ENCODE results near the gene PPM1F.
"Not testable (repeated sequence)": the region's sequence is repeated elsewhere in the genome, so short reads cannot be mapped to it uniquely, and the experiment has no call there.

Gene PPM1F

DNA sequence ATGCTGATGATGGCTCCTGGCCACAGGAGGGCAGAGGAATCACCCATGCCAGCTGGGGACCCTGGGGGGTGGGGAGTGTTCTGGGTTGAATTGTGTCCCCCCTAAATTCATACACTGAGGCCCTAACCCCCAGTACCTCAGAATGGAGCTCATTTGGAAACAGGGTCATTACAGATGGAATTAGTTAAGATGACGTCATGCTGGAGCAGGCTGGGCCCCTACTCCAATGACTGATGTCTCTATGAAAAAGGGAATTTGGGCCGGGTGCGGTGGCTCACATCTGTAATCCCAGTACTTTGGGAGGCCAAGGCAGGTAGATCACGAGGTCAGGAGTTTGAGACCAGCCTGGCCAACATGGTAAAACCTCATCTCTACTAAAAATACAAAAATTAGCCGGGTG lies 12.7 kb downstream of the PPM1F start:
- DNase-seq, result not testable (repeated sequence)

DNA sequence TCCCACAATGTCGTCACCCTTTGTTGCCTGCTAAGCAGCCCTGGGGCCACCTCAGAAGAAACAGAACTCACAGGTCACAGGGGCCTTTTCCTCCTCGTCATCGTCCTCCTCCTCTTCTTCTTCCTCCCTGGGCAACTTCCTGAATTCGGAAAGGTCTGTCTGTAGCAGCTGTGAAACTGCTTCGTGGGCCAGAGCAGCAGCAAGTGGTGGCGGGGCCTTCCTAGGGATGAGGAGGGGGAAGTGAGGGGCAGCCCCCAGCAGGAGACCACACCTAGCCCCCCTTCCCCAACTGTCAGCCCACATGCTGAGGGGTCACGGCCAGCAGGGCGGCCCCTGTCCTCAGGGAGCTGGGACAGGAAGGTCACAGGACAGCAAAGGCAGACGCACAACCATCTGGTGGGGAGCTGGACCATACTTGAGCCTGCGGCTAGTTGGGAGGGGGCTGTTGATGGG lies 13.2 kb downstream of the PPM1F start:
- peak; percentile 29 for DNase-seq

DNA sequence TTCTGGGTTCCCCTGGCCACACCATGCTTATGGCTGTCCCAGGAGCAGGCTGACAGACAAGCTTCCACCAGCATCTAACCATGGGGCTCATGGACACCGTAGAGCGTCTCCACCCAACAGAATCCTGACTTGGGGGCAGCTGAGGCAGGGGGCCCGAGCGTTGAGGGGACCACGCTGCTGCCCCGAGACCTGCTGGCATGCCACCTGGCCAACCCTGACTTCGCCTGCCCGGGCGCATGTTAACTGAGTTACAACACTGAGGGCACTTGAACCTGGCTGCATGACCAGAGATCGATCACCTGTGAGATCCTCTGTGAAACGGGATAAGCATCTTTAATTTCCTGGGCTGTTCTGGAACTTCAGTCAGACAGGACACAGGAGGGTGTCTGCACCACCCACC lies 13.7 kb downstream of the PPM1F start:
- no peak for DNase-seq

DNA sequence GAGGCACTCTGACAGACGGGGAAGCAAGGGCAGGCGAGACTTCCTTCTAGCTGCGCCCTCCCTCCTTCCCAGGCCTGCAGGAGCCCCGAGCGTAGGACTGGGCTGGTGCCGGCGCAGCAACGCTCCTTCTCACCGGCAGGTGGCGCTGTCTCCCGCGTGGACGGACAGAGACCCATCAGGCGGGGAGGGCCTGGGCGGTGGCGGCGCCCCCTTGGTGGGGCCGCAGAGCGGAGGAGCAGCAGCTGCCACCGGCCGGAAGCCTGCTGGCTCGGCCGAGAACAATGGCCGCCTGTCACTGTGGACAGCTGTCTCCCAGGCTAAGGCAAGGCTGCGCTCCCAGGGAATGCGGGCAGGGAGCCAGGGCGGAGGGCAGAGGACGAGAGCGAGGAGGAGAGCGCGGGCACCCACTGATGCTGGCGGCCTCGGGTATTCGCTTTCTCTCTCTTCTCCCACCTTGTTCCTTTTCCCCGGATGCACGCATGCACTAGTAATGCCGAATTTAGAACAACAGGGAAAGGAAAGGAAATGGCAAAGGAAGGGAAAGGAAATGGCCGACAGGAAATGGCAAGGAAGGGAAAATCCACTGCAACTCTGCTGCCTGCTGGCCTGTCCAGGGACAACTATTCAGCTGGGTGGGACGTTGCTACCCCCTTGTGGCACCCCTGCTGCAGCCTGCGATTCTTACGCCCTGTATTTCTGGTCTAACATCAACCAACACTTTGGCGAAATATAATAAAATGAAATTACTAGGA lies 14.4 kb downstream of the PPM1F start:
- DNase-seq, result peak; percentile 92

DNA sequence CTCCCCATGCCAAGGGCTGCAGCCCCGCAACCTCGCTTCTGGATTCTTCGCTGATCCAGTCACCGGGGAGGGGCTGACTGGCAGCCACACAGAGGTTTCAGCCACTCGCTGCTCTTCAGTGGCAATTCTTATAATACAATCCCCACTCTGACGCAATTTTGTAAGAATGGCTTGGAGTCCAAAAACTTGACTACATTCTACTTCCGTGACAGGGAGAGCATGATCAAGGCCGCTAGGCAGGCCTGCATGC lies 14.9 kb downstream of the PPM1F start:
- DNase-seq, result no peak

DNA sequence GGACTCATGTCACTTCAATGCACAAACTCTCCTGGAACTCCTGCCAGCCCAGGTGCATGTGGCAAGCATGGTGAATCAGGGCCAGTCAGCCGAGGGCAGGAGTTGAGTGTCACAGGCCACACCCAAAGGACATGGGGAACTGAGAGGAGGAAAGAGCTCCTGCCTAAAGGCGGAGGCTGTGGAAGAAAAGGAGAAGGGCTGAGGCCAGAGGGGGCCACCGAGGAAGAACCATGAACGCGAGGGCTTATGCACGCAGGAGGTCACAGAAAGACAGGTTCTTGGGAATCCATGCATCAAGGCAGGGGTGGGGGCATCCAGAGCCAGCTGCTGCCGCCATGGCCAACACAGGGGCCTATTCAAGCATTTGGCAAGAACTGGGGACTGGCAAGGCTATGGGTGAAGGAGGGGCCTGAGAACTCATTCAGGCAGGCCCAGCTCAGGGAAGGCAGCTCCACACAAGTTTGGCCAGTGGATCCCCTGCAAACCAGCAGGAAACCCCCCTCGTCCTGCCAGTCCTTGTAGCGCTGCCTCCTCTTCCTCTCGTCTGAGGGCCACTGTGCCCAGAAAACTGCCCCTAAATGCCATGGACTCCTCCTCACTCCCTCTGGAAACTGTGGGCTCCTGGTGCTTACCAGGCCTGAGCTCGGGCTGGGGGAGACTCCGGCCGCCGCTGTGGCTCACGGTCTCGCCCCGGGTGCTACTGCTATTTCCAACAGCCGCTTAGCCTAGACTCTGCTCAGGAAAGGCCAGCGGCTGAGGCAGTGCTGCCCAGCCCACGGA lies 15.4 kb downstream of the PPM1F start:
- peak; percentile 30 for DNase-seq

DNA sequence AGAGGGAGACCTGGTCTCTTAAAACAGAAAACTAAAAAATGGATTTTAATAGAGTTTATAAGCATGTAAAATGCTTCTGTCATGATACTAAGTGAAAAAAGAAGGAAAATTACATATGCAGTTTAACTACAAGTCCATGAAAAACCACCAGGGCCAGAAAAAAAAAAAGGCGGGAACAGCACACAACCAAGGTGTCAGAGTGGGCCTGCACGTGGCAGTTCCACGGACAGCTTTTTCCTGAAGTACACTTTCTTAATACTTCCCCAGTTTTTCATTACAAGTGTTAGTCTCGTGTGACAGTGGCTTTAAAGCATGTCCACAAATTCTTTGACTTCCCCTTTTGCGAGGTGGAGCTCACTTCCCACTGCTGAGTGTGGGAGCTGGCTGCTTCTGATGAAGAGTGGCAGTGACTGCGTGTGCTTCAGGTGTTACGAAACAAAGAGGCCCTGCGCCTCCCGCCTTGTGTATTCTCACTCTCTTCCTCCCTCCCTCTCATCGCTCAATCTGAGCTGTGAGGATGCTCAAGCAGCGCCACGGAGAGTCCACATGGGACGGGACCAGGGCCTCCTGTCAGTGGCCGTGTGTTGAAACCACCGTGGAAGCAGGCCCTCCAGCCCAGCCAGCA lies 16.4 kb downstream of the PPM1F start:
- peak; percentile 34 for DNase-seq

DNA sequence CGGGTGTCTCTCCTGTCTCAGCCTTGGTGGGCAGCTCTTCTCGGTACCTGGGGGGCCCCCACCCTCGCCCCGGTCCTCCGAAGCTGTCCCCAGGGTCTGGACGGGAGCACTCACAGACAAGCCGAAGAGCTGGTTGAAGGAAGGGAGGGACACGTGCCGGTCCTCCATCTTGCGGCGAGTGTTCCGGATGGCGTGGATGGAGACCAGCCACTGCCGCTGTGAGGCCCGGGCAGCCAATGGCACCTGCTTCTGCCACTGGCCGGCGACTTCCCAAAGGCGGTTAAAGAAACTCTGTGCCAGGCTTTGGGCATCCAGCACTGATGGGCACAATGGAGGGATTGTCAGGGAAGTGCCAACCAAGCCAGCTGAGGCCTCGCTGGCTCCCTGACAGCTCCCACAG lies 18.7 kb downstream of the PPM1F start:
- no peak for DNase-seq

DNA sequence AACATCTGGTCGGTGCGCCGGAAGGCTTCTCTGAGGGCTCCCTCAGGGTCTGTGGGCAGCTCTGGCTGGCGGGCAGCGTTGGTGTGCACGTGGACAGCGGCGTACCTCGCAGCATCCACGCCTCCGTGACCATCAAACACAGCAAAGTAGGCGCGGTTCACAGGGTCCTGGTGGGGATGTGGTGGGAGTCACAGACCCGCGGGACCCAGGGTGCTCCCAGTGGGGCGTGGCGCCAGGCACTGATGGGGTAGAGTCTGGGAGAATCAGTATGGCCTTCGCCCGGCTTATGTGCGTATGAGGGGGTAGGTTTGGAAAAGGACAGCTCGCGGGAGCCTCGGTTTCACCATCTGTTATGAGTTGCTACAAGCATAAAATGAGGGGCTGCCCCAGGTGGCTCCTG lies 19.2 kb downstream of the PPM1F start:
- no peak for DNase-seq

DNA sequence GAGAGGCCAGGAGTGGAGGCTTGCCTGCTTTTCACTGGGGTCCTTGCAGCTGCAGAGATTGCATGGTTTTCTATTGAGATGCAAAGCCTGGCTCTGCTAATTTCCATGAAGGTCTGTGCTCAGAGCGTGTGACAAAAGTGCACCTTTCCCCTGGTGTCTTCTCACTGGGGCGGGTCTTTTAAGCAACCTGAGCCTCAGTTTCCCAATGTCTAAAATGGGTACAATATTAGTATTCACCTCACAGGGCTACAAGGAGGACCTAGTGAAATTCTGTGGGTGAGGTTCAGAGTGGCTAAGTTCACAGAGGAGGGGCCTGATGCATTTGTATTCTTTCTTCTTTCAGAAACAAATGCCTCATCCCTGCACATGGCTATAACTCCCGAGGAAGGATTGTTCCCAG lies 20.3 kb downstream of the PPM1F start:
- DNase-seq, result no peak

DNA sequence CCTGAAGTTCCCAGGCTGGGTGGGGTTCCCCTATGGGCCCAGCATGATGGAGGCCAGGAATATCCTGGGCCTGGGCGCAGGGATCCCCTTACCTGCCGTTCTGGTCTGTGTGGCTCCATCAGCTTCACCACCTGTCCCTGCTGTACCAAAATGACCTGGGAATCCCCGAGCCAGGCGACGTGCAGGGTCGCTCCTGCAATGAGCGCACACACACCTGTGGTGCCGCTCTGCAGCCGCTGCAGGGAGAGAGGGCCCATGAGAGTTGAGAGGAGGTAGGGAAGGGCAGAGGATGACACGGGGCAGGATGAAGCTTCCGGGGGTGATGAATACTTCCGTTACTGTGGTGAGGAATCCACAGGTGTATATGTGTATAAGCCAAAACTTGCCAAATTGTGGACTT lies 21.6 kb downstream of the PPM1F start:
- no peak for DNase-seq

DNA sequence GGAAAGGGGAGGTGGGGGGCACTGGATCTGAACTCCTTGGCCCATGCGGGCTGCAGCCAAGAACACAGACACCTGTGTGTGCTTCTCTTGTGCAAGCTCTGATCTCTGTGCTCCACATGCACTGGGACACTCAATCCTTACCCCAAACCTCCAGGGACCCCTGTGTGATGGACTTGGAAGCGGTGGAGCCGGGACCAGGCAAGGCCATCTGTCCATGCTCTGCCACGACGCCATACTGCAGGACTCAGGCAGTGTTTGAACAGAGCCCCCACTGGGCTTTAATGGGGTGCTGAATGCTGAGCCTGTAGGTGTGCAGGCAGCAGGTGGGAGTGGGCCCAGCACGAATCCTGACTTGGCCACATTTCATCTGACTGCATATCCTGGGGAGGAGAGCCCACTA lies 23.4 kb downstream of the PPM1F start:
- DNase-seq, result no peak

DNA sequence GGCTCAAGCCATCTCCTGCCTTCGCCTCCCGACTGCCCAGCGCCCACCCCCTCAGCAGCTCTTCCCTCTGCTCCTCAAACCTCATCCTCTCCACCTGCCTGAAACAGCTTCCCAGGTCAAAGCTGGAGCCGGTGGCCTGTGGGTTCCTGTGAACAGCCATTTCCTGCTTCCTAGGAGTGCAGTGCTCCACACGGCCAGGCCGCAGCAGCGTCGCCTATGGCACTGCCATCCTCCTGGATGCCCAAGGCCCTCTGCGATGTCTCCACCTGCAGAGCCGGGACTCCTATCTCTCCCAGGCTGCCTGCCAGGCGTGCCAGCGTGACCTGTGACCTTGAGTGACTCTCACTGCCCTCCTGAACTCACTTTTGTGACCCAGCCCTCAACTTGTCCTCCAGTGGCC lies 24.6 kb downstream of the PPM1F start:
- no peak for DNase-seq

DNA sequence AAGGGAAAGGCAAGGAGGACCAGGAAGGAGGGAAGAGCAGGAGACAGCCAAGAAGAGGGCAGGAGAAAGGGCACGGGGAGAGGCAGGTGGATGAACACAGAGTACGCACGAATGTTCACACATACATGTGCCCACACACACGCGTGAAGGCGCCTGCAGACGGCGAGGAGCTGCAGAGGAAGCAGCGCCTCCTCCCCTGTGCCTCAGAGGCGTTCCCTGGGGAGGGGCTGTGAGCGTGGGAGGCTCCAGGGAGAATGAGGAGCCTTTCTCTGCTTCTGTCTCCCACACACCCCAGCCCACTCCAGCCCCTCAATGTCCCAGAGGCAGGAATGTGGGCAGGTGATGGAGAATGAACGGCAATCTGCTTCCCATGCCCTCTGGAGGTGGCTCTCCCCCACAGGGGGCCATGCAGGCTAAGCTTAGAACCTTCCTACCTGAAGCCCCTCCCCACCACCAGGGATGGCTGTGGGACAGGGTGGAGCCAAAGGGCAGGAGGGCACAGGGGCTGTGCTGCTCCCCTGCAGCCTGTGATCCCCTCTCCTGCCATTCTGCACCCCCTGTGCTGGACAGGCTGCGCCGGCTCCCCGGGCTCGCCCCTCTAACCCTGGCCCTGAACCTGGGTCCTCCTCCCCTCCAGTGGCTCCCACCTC lies 25.3 kb downstream of the PPM1F start:
- DNase-seq, result no peak

DNA sequence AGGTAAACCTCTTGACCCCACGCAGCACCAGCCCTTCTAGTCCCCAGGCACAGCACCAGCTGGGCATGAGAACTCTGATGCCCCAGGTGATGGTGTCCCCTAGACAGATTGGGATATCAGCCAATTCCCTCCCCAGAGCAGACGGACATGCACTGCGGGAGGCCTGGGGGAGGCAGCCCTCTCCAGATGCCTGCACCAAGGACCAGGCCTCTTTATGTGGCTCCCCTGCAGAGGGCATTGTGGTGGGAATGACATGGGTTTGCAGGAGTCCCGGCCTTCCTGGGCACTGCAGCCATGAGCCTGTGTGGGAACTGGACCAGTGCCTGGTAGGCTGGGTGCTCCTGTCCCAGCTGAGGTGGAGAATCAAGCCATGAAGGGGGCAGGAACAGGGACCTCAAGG lies 25.9 kb downstream of the PPM1F start:
- DNase-seq, result no peak

DNA sequence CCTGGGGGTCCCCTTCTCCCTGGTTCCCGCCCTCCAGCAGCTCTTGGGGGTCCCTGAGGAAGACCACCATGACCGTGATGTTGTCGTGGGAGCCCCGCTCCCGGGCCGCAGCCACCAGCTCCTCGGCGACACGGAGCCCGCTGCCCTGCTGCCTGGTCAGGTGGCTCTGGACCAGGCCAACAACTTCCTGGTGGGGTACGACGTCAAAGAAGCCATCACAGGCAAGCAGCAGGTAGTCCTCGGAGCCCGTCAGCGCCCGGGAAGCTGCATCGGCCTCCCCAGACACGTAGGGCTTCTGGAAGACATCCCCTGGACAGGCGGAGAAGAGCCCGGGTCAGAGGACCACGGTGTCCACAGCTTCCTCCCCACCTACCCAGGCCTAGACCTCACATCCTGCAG lies 29.5 kb downstream of the PPM1F start:
- DNase-seq, result no peak

DNA sequence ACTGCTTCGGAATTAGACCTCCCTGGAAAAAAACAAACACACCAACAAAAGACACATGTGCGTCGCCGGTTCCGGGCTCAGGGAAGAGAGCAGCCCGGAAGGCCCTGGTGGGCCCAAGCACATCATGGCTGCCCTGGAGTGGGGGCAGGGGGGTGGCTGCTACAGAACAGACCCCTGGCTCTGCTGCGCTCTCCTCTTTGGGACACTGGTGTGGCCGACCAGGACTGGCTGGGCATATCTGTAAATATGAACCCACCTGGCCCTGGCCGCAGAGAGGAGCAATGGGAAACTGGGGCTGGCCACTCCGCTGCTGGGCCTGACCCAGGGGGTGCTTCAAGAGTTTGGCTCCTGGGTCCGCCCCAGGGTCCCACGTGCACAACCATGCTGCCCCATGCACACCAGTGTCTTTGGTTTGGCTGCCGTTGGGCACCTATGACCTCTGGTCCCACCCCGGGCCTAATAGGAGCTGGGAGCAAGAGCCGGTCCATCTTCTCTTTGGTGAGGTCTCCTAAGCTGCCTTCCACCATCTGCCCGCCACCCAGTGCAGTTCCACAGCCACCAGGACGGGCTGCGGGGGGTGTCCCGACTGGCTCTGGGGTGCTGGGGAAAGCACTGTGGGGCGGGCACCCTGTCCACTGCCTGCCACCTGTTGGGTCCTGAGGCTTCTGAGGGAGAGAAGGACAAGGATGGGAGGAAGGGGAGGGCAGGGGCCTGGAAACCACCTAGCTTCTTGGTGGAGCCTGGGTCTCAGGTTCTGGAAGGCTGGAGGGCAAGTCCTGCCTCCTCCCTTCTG lies 30.1 kb downstream of the PPM1F start:
- no peak for DNase-seq

DNA sequence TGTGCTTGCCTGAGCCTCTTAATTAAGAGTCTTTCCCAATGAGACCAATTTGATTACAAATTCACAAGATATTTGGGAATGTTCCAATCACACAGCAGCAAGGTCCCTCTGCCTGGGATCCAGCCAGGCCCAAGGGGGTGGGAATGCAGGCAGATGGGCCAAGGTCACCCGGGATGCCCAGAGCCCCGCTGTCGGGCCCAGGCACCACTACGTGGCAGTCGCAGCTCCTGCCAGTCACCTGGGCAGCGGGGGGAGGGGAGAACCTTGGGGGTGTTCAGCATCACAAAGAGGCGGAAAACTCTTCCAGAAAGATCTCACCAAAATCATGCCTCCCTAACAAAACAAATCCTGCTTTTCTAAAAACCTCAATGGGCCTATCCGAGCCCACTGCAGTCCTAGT lies 30.9 kb downstream of the PPM1F start:
- no peak for DNase-seq

DNA sequence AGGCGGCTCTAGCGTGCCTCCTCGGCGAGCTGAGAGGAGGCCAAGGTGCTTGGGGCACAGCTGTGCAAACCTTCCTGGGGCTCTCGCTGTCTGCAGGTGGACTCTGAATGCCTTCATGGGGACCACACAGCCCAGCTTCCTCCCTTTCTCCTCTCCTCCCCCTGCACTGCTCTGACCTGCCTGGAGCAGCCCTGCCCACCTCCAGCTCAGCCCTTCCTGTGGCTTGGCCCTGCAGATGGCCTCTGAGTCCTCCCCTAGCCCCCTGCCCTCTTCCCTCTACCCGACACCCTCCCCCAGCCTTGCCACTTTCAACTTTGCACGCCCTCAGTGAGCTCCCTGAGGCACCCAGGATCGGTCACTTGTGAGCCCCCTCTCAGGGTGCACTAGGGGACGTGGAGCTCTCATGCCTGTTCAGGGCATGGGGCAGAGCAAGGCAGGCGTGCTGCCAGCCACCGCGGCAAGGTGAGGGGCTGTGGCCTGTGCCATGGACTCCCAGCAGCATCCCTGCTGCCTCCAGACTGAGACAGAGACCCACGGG lies 31.4 kb downstream of the PPM1F start:
- no peak for DNase-seq

DNA sequence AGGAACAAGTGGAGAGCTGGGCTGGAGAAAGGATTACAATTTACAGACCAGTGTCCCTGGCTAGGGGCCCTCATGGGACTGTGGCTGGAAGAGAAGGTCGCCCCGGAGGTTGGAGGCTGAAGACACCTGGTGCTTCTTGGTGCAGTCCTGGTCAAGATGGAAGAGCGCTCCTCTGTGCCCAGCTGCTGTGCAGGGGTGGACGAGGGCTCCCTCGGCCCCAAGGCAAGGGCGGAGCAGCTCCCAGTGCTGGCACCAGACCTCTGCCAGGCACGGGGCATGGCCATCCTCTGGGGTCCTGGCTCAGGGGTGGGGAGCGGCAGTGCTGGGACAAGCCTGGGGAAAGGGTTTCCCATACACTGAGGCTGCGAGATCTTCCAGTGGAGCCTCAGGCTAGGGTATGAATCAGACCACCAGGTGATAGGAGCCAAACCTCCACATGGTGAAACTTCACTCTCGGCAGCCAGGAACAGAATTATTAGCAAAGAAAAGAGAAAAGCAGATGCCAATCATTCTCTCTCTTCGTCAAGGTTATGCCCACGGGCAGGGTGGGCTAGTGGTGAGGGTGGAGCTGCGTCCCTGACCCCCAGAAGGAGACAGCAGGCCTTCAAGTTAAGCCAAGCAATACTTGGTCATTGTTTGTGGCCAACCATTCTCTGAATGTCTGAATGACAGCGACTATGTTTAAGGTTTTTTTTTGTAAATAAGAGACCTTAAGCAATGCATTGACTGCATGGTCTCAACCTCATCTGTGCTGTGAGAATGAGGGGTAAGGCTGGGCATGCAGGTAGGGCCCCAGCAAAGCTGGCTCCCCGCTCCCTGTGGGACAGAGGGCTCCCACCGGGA lies 32.1 kb downstream of the PPM1F start:
- DNase-seq, result no peak

DNA sequence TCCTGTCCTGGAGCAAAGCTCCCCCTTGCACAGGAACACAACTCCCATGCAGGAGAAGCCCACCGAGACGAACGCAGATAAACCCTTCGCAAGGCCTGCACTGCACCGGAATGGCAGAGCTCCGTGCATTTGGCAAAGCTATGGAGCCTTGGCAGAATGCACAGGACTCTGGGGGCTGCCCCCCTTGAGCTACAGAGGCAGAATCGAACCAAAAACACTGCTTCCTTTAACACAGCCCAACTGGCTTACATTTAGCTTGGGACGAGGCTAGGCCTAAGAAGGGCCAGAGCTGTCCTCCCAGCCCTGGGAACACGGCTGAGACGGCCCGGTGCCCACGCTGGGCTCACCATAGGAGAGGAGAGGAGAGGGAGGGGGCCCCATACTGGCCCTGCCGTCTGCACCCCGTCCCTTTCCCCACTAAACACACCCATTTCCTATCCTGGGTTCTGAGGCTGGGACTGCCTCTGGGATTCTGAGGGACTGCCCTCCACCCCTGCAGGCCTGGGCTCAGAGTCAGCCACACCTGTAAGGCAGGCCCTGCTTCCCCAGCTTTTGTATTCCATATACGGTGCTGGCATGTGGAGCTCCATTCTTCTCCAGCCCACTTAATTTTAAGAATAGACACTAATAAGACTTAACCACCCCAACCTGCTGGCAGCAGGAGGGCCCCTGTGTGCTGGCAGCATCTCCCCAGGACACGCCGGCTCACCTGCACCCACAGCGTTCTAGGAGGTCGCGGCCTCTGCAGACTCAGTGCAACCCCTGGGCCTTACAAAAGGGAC lies 32.9 kb downstream of the PPM1F start:
- no peak for DNase-seq
